MM.1S (cell line): ENCODE measurements around the gene SGSM1.
A peak's percentile ranks its signal among the peaks of the same experiment; 100 is the strongest.

Experiments used
- DNase-seq: peaks from one replicate; pipeline ENCODE4 v3.0.0-alpha.2; 2015
- H2AFZ ChIP-seq: fragments of 300-600 bp; sonication (generic); 2 replicates; pipeline ENCODE4 v1.6.0; 2016; ENCODE audit warnings: antibody characterized with exemption, low read length
- H3F3A ChIP-seq: fragments of 300-600 bp; sonication (generic); 2 replicates; pipeline ENCODE4 v1.6.1; 2016; ENCODE audit warnings: mild to moderate bottlenecking, antibody characterized with exemption, low read length, moderate library complexity, mixed read lengths; ENCODE audit not compliant: insufficient read depth
- H3K27ac ChIP-seq: fragments of 300-600 bp; sonication (generic); 2 replicates; pipeline ENCODE4 v1.5.1; 2016; ENCODE audit warnings: mild to moderate bottlenecking, low read length
- H3K27me3 ChIP-seq: fragments of 300-600 bp; sonication (generic); replicated peaks from 2 replicates; pipeline ENCODE4 v1.6.0; 2016; ENCODE audit warnings: low read length; ENCODE audit not compliant: insufficient read depth
- H3K36me3 ChIP-seq: fragments of 300-600 bp; sonication (generic); replicated peaks from 2 replicates; pipeline ENCODE4 v1.6.1; 2016; ENCODE audit warnings: mild to moderate bottlenecking, low read length, mixed read lengths; ENCODE audit not compliant: insufficient read depth
- H3K4me1 ChIP-seq: fragments of 300-600 bp; sonication (generic); 2 replicates; pipeline ENCODE4 v1.6.1; 2016; ENCODE audit warnings: low read length, mixed read lengths
- H3K4me2 ChIP-seq: fragments of 300-600 bp; sonication (generic); 2 replicates; pipeline ENCODE4 v1.6.0; 2016; ENCODE audit warnings: low read depth, low read length
- H3K4me3 ChIP-seq: fragments of 300-600 bp; sonication (generic); 2 replicates; pipeline ENCODE4 v1.5.1; 2016; ENCODE audit warnings: low read length, mixed read lengths
- H3K79me2 ChIP-seq: fragments of 300-600 bp; sonication (generic); 2 replicates; pipeline ENCODE4 v1.6.1; 2016; ENCODE audit warnings: mixed run types, low read length, mixed read lengths
- H3K9ac ChIP-seq: fragments of 300-600 bp; sonication (generic); 2 replicates; pipeline ENCODE4 v1.6.1; 2016; ENCODE audit warnings: low read length, mixed read lengths
- H3K9me2 ChIP-seq: fragments of 300-600 bp; sonication (generic); replicated peaks from 2 replicates; pipeline ENCODE4 v1.6.1; 2016; ENCODE audit warnings: mild to moderate bottlenecking, low read length, mixed read lengths; ENCODE audit not compliant: insufficient read depth
- H3K9me3 ChIP-seq: fragments of 300-600 bp; sonication (generic); replicated peaks from 2 replicates; pipeline ENCODE4 v1.6.1; 2016; ENCODE audit warnings: mild to moderate bottlenecking, low read length, mixed read lengths; ENCODE audit not compliant: insufficient read depth
- H4K20me1 ChIP-seq: fragments of 300-600 bp; sonication (generic); 2 replicates; pipeline ENCODE4 v1.6.1; 2016; ENCODE audit warnings: mild to moderate bottlenecking, low read length, moderate library complexity, mixed read lengths; ENCODE audit not compliant: insufficient read depth
- CTCF ChIP-seq: fragments of 300-600 bp; sonication (generic); IDR thresholded peaks from 2 replicates; pipeline ENCODE4 v1.5.1; 2016; ENCODE audit warnings: antibody characterized with exemption, low read length, mixed read lengths
- EZH2 ChIP-seq: fragments of 300-600 bp; sonication (generic); optimal IDR thresholded peaks from 2 replicates; pipeline ENCODE3; 2017; ENCODE audit warnings: low read depth, mild to moderate bottlenecking, antibody characterized with exemption, low read length, mixed read lengths
- EZH2phosphoT487 ChIP-seq: fragments of 300-600 bp; sonication (generic); IDR thresholded peaks from 2 replicates; pipeline ENCODE4 v1.6.1; 2018; ENCODE audit warnings: antibody characterized with exemption, low read length

Gene SGSM1

GRCh38 chr22:24950272-24950902, 144.4 kb downstream of the SGSM1 start:
- H3K4me1 ChIP-seq = 0 out of 2 replicates have a peak, but pooled peaks cover 4% of the 10 kb centered on the region
- no peaks in the 10 kb centered on the region for H3K9me2 ChIP-seq
- H3K4me3 ChIP-seq = no peak overlapping the region
- H2AFZ ChIP-seq = no peak overlapping the region
- no peak overlapping the region for H3K9ac ChIP-seq
- no peak for DNase-seq
- no peaks in the 10 kb centered on the region for H3K9me3 ChIP-seq
- TF ChIP-seq EZH2phosphoT487 (no peak), CTCF (no peak), EZH2 (no peak)
- no peaks in the 10 kb centered on the region for H4K20me1 ChIP-seq
- H3K36me3 ChIP-seq = no peaks in the 10 kb centered on the region
- 0 out of 2 replicates have a peak overlapping the region, but pooled peaks have one; percentile 3 for H3K4me2 ChIP-seq
- H3F3A ChIP-seq = no peaks in the 10 kb centered on the region
- H3K27ac ChIP-seq = no peak overlapping the region
- H3K79me2 ChIP-seq = no peaks in the 10 kb centered on the region
- peaks cover 19% of the 10 kb centered on the region for H3K27me3 ChIP-seq

- Histone ChIP-seq H3F3A (no peaks in the 10 kb centered on the region), H3K4me2 (peak within 1 kb of the TSS; percentile 84), H3K9me3 (no peaks in the 10 kb centered on the region), H3K36me3 (no peaks in the 10 kb centered on the region), H3K9me2 (no peaks in the 10 kb centered on the region), H3K9ac (peak within 1 kb of the TSS; percentile 62; the same call in 1 of the 2 replicates), H3K4me3 (peak within 1 kb of the TSS; percentile 80), H3K27ac (no peak within 1 kb of the TSS), H3K79me2 (no peaks in the 10 kb centered on the region), H4K20me1 (no peaks in the 10 kb centered on the region), H2AFZ (peak within 1 kb of the TSS; percentile 99), H3K4me1 (0 out of 2 replicates have a peak, but pooled peaks cover 4% of the 10 kb centered on the region), H3K27me3 (peaks cover 19% of the 10 kb centered on the region)
- peak; percentile 85 for DNase-seq
- TF ChIP-seq EZH2phosphoT487 (no peak), CTCF (peak; percentile 96)
Observed at GRCh38 chr22:24951942-24952836, 146.2 kb downstream of the SGSM1 start, which contains the start of gene KIAA1671. TSS of gene KIAA1671 (plus strand) at chr22:24952716. CDS start at chr22:25028000, 75,284 bp downstream.

GRCh38 chr22:24952837-24953383, 146.9 kb downstream of the SGSM1 start:
- H3K4me3 ChIP-seq = peak overlapping the region; percentile 48
- DNase-seq = no peak
- H3K27ac ChIP-seq = no peak overlapping the region
- H3K9me2 ChIP-seq = no peaks in the 10 kb centered on the region
- H3K27me3 ChIP-seq = peaks cover 19% of the 10 kb centered on the region
- no peak for TF ChIP-seq EZH2
- no peak for TF ChIP-seq EZH2phosphoT487
- no peak for TF ChIP-seq CTCF
- H3K79me2 ChIP-seq = no peaks in the 10 kb centered on the region
- H3K4me1 ChIP-seq = 0 out of 2 replicates have a peak, but pooled peaks cover 4% of the 10 kb centered on the region
- H3F3A ChIP-seq = no peaks in the 10 kb centered on the region
- peak overlapping the region; percentile 61 for H2AFZ ChIP-seq
- no peaks in the 10 kb centered on the region for H3K36me3 ChIP-seq
- H3K4me2 ChIP-seq = peak overlapping the region; percentile 75
- H4K20me1 ChIP-seq = no peaks in the 10 kb centered on the region
- H3K9ac ChIP-seq = peak overlapping the region; percentile 31; the same call in 1 of the 2 replicates
- H3K9me3 ChIP-seq = no peaks in the 10 kb centered on the region
